Anterior cingulate cortex (tissue), 58 donors: ENCODE measurements around the gene DMD.
"Not testable (repeated sequence)": the region's sequence is repeated elsewhere in the genome, so short reads cannot be mapped to it uniquely, and the experiment has no call there.

Experiments
- DNase-seq, 58 donors: peaks; one replicate each; lab custom pipeline; 2025; lab: John Stamatoyannopoulos, UW

The DMD gene

DNA sequence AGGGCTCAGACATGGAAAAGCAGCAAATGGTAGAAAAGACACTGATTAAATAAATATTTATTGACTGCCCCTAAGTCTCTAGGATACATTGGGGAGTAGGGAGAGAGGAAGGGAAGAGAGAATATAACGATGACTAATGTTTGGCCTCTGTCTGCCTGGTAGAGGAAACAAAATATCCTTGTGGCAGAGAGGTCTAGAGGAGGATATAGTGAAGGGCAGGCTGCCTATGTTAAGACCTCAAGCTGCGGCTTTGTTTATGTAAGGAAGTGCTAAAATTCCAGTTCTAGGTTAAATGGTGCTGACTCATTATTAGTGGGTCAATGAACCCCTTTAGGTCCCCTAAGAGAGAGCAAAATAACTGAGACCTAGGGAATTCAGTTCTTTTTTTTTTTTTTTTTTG lies 1712.2 kb downstream of the DMD start:
- DNase-seq = no peak

DNA sequence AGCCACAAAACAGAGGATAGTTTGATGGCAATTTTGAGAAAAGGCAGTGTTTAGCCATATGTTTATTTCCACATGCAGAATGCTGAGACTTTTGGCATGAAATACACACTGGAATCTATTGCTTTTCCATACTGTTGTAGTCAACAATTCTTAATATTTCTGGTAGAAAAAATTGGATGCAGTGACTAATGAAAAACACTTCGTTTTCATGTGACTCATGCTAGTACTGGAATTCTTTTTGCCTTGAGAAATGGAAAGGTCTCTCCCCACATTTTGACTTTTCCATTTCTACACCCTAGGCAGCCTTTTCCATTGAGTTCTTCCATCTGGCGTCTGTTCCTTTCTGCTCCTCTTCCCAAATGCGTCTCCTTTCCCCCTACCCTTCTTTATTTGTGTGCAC lies 1714.3 kb downstream of the DMD start:
- DNase-seq = no peak

DNA sequence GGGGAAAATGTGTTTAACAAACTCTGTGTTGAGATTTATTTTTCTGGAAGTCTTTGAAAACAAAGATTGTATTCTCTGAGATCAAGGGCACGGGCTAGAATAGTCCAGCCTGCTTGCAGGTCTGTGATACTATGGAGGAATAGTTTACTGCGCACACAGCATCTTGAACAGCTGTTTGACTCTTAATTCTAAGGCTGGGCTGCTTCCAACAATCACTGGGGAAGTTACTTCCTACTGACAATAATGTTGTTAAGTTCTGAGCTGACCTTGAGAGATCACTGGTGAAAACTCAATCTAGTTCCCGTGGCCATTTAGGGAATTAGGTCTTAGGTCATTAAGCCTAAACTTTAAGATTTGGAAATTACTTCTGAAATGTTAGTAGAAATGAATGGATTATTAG lies 1723.4 kb downstream of the DMD start:
- DNase-seq = no peak

DNA sequence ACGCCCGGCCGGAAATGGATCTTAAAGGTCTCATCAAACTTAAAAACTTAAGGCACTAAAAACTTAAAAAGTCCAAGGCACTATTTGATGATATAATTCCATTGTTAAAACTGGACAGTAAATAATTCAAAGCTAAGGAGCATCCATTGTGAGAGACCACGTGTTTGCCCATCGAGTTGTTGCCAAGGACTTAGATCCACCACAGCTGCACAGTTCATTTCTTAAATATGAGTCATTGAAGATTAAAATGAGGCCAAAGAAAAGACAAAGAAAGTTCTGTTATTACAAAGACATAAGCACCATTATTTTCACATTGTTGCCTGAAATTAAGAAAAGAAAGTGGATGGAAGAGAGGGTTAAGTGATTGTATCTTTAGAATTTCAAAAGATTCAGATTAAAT lies 1728.0 kb downstream of the DMD start:
- no peak for DNase-seq

DNA sequence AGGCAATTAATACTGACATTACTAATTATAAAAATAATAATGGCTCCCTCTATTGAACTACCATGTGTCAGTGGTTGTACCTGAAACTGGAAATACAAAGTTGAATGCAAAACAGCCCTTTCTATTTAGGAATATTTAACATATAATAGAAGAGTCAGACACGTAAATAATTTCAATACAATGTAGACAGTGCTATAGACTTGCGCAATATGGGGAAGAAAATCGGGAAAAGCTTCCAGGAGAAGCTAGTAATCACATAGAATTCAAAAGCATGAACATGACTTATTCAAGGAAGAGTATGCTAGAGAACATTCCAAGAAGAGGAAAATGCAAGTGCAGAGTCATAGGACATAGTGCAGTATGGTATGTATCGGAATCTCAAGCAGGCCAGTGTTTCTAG lies 1730.7 kb downstream of the DMD start:
- DNase-seq = no peak

DNA sequence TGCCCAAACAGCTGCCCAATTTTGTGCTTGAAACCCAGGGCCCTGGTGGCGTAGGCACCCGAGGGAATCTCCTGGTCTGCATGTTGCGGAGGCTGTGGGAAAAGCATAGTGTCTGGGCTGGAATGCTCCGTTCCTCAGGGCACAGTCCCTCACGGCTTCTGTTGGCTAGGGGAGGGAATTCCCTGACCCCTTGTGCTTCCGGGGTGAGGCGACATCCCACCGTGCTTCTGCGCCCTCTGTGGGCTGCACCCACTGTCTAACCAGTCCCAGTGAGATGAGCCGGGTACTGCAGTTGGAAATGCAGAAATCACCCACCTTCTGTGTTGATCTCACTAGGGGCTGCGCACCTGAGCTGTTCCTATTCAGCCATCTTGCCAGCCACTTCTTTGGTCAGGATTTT lies 1740.1 kb downstream of the DMD start:
- no peak for DNase-seq

- not testable (repeated sequence) for DNase-seq
These were observed 1740.6 kb downstream of the DMD start for GRCh38 chrX:31470753-31471152.

DNA sequence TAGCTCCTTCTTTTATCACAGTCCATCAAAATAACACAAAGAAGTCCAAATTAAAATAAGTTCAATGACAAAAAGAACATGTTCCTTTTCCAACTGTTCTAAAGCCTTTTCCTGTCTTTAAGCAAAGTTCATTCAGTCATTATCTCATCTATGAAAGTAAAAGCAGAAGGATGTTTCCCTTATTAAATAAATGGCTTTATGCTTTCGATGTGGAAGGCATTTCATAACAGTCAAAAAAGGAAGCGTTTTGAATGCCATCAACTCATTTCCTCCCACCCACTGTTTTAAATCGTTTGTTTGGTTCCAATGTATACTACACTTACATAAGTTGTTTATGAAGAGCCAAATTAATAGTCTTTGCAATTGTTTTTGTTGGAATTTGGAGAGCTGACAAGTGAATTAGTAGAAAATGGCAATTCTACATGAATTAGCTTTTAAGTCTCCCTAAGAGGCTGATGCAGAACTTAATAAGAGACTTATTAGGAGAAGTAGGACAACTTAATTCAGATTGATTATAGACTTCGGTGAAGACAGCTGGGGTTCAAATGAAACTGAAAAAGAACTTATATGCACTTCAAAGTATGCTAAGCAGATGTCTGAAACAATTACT lies 1746.9 kb downstream of the DMD start:
- DNase-seq = no peak

DNA sequence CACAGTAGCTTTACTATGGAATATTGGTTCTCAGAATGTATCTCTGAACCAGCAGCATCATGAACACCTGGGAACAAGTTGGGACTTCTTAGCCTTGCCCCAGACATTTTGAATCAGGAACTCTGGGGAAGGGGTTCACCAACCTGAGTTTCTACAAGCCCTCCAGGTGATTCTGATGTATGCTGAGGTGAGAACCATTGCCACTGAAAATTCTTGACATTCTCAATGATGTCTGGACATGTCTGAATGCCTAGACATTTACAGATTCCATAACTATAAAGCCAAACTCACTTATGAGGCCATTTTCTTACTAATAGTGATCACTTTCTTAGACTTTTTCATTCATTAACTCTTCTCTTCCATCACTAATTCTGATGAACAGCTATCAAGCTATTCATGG lies 1750.1 kb downstream of the DMD start:
- DNase-seq = no peak

GRCh38 chrX:31459361-31459760 lies 1752.0 kb downstream of the DMD start:
- DNase-seq = no peak

- DNase-seq = no peak
These were observed 1761.4 kb downstream of the DMD start for GRCh38 chrX:31449965-31450364.

DNA sequence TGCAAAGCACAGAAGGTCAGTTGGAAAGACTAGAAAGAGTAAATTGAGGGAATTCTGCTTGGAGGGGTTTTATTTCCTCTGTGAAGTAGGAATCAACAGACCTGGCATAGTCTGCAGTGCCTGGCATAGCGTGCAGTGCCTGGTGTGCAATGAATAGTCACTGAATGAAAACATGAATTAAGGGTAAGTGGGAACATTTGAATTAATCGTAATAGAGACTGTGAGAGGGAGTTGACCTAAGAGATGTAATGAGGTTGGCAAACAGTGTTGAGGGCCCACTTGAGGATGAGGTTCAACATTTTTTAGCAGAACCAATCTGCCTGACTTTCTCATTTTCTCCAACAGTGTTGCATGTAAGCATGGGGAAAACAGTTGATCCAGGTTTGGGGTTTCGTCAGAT lies 1762.3 kb downstream of the DMD start:
- DNase-seq = no peak

DNA sequence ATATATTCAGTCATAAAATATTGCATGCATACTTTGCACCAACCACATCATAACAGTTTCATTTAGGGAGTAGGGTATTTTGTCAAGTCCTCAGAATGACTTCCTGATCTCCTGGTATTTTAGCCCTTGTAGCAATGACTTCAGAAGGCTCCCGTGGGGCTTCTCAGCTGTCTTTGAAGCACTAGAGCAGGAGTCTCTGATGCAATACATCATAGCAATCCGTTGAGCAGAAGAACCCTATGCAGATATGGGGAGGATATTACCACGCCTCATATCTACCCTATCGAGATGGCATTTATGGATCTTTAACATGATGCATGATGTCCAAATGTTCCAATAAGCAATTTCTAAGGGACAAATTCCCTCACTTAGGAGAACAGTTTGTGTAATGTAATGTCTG lies 1765.8 kb downstream of the DMD start:
- DNase-seq = no peak

- DNase-seq = no peak
These were observed 1767.7 kb downstream of the DMD start for GRCh38 chrX:31443654-31444053.

DNA sequence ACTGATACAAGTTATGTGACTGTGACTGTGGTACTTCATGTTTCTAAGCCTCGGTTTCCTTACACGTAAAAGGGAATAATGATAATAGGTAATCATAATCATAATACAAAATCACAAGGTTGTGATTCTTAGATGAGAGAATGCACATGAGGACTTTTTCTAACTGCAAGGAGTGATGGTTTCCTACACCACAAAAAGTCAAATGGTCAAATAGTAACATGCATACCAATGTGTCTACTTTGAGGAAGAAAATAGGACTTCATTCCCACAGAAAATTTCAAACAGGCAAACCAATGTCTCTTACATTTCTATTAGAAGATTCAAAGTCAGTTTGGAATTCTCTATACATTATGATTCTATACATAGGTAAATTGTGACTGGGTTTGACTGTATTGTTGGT lies 1770.8 kb downstream of the DMD start:
- DNase-seq = no peak

GRCh38 chrX:31436424-31436823 lies 1774.9 kb downstream of the DMD start:
- no peak for DNase-seq

DNA sequence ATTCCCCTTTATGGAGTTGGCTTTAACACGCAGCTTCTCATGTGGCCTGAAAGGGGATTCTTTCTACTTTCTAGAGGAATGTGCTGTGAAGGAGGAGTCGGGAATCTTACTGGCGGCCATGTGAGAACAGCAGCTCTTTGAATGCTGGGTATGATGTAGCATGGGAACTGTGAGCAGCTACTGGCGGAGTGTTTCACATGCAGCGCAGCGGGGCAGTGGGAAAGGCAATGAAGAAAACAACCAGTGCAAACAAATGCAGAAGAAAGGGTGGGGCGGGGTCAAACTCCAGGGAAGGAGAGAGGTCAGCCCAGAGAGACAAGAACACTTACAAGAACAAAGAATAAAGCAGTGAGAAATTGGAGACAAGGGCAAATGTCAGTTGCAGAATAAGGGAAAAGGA lies 1775.8 kb downstream of the DMD start:
- DNase-seq = peak in 15 of 58 donors; percentile 0 to 19 (median 4)

DNA sequence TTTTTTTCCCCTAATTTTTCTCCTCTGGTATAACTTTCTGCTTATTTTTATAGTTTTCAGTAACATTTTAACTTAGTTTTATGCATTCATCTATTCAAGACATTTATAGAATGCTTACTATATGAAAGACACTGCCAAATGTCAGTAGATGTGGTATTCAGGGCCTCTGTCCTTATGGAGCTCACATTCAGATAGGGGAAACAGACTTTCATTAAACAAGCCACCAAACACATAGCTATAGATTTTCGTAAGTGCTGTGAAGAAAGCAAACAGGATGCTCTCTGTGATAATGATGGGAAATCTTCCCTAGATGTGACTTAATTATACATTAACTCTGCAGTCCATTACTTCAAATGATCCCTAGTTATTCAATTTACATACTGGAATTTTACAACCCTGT lies 1777.5 kb downstream of the DMD start:
- no peak for DNase-seq

GRCh38 chrX:31429915-31430314 lies 1781.4 kb downstream of the DMD start:
- DNase-seq = no peak

DNA sequence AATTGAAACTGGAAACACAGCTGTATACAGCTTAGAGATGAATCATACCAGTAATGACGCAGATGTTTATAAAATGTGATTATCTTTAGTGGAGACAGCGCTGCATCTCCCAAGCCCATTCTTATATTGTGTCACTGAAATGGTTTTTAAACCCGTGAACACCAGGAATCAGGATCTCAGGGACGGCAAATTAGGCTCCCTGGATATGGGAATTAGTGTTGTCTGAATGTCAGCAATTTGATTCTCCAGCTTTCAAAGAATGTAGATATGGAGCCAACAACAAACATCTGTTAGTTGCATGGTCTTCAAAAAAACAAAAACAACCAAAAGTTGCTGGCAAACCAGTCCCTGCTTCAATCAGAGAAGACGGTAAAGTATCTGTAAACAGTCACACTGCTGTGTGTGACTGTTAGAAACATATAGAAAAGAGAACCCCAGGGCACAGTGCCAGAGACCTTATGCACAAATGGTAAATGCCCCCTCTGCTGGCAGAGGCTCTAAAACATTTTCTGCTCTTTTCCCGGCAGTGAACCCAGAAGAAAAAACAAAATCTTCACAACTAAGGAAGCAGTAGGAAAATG lies 1787.7 kb downstream of the DMD start:
- DNase-seq = peak in 16 of 58 donors; percentile 0 to 33 (median 2)

DNA sequence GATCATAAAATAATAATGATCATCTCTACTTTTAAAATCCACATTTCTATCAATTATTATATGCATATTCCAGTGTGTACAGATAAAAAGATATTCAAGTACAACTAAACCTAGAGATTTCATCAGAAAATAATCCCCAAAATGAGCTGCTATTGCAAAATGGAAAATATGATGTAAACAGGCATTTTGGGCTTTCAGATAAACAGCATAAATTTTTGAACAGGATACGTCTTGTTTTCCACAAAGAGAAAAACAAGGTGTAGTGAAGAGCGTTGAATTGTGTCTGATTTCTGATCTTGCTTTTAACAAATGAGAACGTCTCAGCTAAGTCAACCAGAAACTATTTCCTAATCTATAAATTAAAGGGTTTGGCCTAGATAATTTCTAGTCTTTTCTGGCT lies 1789.9 kb downstream of the DMD start:
- DNase-seq = no peak

- DNase-seq = no peak
These were observed 1790.6 kb downstream of the DMD start for GRCh38 chrX:31420711-31421151.

GRCh38 chrX:31420302-31420701 lies 1791.0 kb downstream of the DMD start:
- no peak for DNase-seq
